SH-SY5Y (cell line): ENCODE measurements around the gene IYD.

ENCODE experiments used
- GATA2 ChIP-seq: IDR thresholded peaks from 2 replicates; pipeline ENCODE4 v1.6.1; 2011; ENCODE audit warnings: mild to moderate bottlenecking, low read depth, low read length
- GATA3 ChIP-seq: IDR thresholded peaks from 2 replicates; pipeline ENCODE4 v1.6.1; 2011; ENCODE audit warnings: low read depth, mild to moderate bottlenecking, low read length, moderate library complexity

GRCh38 chr6:150336299-150336698 lies 32.5 kb upstream of the IYD start:
- TF ChIP-seq GATA2 (no peak), GATA3 (no peak)
